HepG2 (cell line): ENCODE data around the gene LGALS4. TPM values are rescaled to one million over a fixed set of nuclear protein-coding genes. Genes with fewer than 3 reads are reported as not detected.

Experiments used
- ATRX ChIP-seq: sonication (generic); formaldehyde crosslinking; IDR thresholded peaks from 2 replicates; pipeline ENCODE4 v1.4.0; 2020; ENCODE audit warnings: missing genetic modification reagents, borderline replicate concordance
- CBX1 ChIP-seq: IDR thresholded peaks from one replicate; pipeline ENCODE4 v1.6.1; 2016; ENCODE audit warnings: antibody characterized with exemption, low read depth
- E2F1 ChIP-seq: sonication (generic); formaldehyde crosslinking; IDR thresholded peaks from 2 replicates; pipeline ENCODE4 v1.5.0; 2020; ENCODE audit warnings: missing genetic modification reagents
- ESRRA ChIP-seq: sonication (generic); formaldehyde crosslinking; IDR thresholded peaks from 2 replicates; pipeline ENCODE4 v1.5.1; 2020; ENCODE audit warnings: mild to moderate bottlenecking, low read depth, missing genetic modification reagents
- HMG20A ChIP-seq: IDR thresholded peaks from 2 replicates; pipeline ENCODE4 v1.6.1; 2016; ENCODE audit warnings: borderline replicate concordance
- HOXA9 ChIP-seq: sonication (generic); formaldehyde crosslinking; IDR thresholded peaks from 2 replicates; pipeline ENCODE4 v1.8.1; 2022; ENCODE audit warnings: missing genetic modification reagents, mild to moderate bottlenecking, moderate library complexity, borderline replicate concordance
- NONO ChIP-seq, 2 experiments: fragments of 450-650 bp in 1 of 2; sonication (generic) in 1 of 2; formaldehyde crosslinking in 1 of 2; IDR thresholded peaks in 1 of 2; conservative IDR thresholded peaks in 1 of 2; 2 replicates each; pipeline versions ENCODE4 v1.6.1 to v1.8.0; 2017 to 2022; ENCODE audit warnings: mild to moderate bottlenecking in 1 of 2, missing genetic modification reagents in 1 of 2, moderate library complexity in 1 of 2
- NR1H2 ChIP-seq: sonication (generic); formaldehyde crosslinking; IDR thresholded peaks from 2 replicates; pipeline ENCODE4 v1.8.1; 2022; ENCODE audit warnings: low read depth, missing genetic modification reagents, borderline replicate concordance
- PITX1 ChIP-seq: sonication (generic); formaldehyde crosslinking; IDR thresholded peaks from 2 replicates; pipeline ENCODE4 v1.5.1; 2020; ENCODE audit warnings: mild to moderate bottlenecking, missing genetic modification reagents
- RERE ChIP-seq: IDR thresholded peaks from 2 replicates; pipeline ENCODE4 v1.6.1; 2016; ENCODE audit warnings: low read depth, missing genetic modification reagents, missing compliant biosample characterization
- ZNF335 ChIP-seq: sonication (generic); formaldehyde crosslinking; IDR thresholded peaks from 2 replicates; pipeline ENCODE4 v1.4.0; 2020; ENCODE audit warnings: missing genetic modification reagents
- ZNF484 ChIP-seq: sonication (generic); formaldehyde crosslinking; IDR thresholded peaks from 2 replicates; pipeline ENCODE4 v1.5.1; 2020; ENCODE audit warnings: mild to moderate bottlenecking, low read depth, missing genetic modification reagents, borderline replicate concordance
- ZNF761 ChIP-seq: sonication (generic); formaldehyde crosslinking; conservative IDR thresholded peaks from 2 replicates; pipeline ENCODE4 v1.4.0; 2020; ENCODE audit warnings: mild to moderate bottlenecking, missing genetic modification reagents
- polyA plus RNA-seq, 8 experiments: library from polyadenylated mRNA; depleted of rRNA in 3 of 8; stranded (reverse) in 7 of 8; unstranded in 1 of 8; fragments of >200 nt; fragmentation: Illumina TruSeq in 4 of 8; extraction: Trizol in 4 of 8; gene quantifications; 2 replicates each; pipeline versions ENCODE4 v1.2.1 to v1.2.3, GENCODE V29; 2011 to 2016; ENCODE audit warnings: low read depth in 4 of 8, missing spikeins in 1 of 8, mixed read lengths in 1 of 8; ENCODE audit not compliant: insufficient read depth in 1 of 8
- total RNA-seq, 5 experiments: library from RNA; depleted of rRNA; stranded (reverse); fragments of >200 nt; fragmentation: Illumina TruSeq; extraction: Trizol; gene quantifications; 2 replicates each; pipeline ENCODE4 v1.2.3, GENCODE V29; 2016; ENCODE audit warnings: low read depth in 1 of 5
- TF ChIP-seq, protein P1 (sequence below): sonication (generic); formaldehyde crosslinking; IDR thresholded peaks from 2 replicates; pipeline ENCODE4 v1.4.0; 2020; ENCODE audit warnings: mild to moderate bottlenecking, missing genetic modification reagents
- TF ChIP-seq, protein P2 (sequence below): sonication (generic); formaldehyde crosslinking; IDR thresholded peaks from 2 replicates; pipeline ENCODE4 v1.8.0; 2022; ENCODE audit warnings: missing genetic modification reagents, mild to moderate bottlenecking, moderate library complexity, borderline replicate concordance
- TF ChIP-seq, protein P3 (sequence below): sonication (generic); formaldehyde crosslinking; IDR thresholded peaks from 2 replicates; pipeline ENCODE4 v1.4.0; 2020; ENCODE audit warnings: missing genetic modification reagents

The LGALS4 gene
- total and polyA plus RNA-seq, 2 of the 13 experiments (the other 11 are each of a cell fraction or from before 2014, with no cell fraction given), result 0.24 to 0.71 TPM

DNA sequence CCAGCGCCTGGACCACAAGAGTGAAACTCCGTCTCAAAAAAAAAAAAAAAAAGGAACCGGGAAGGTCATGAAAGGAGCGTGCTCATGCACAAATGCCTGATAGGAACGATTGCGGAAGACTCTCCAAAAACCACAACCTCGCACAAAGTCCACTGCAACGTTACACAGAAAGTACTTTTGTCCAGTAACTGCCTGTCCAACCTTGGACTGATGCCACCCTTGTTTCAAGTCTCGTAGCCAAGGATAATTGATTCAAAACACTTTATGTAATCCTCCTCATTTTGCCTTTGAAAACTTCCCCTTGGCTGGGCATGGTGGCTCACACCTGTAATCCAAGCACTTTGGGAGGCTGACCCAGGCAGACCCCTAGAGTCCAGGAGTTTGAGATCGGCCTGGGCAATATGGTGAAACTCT, 53.1 kb downstream of the LGALS4 start (continued):
- TF ChIP-seq HOXA9 (CRISPR knock-in tag) (no peak), NONO (IDR thresholded peaks at IDR 0.05) (no peak), NONO (CRISPR knock-in tag; conservative IDR thresholded peaks at IDR 0.05) (peak; percentile 74; the same call in 1 of the 2 replicates), ZNF761 (CRISPR knock-in tag) (no peak), NR1H2 (CRISPR knock-in tag) (no peak), ESRRA (CRISPR knock-in tag) (peak; percentile 94), RERE (CRISPR knock-in tag) (no peak), ATRX (CRISPR knock-in tag) (no peak), CBX1 (no peak), ZNF484 (CRISPR knock-in tag) (no peak), E2F1 (CRISPR knock-in tag) (no peak), HMG20A (CRISPR knock-in tag) (peak; percentile 75; the same call in 1 of the 2 replicates), PITX1 (CRISPR knock-in tag) (peak; percentile 80; the same call in 1 of the 2 replicates), ZNF335 (CRISPR knock-in tag) (0 out of 2 replicates have a peak, but pooled peaks have one; percentile 49)
- TF ChIP-seq, protein P1, sequence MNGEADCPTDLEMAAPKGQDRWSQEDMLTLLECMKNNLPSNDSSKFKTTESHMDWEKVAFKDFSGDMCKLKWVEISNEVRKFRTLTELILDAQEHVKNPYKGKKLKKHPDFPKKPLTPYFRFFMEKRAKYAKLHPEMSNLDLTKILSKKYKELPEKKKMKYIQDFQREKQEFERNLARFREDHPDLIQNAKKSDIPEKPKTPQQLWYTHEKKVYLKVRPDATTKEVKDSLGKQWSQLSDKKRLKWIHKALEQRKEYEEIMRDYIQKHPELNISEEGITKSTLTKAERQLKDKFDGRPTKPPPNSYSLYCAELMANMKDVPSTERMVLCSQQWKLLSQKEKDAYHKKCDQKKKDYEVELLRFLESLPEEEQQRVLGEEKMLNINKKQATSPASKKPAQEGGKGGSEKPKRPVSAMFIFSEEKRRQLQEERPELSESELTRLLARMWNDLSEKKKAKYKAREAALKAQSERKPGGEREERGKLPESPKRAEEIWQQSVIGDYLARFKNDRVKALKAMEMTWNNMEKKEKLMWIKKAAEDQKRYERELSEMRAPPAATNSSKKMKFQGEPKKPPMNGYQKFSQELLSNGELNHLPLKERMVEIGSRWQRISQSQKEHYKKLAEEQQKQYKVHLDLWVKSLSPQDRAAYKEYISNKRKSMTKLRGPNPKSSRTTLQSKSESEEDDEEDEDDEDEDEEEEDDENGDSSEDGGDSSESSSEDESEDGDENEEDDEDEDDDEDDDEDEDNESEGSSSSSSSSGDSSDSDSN, result no peak
- TF ChIP-seq, protein P2, sequence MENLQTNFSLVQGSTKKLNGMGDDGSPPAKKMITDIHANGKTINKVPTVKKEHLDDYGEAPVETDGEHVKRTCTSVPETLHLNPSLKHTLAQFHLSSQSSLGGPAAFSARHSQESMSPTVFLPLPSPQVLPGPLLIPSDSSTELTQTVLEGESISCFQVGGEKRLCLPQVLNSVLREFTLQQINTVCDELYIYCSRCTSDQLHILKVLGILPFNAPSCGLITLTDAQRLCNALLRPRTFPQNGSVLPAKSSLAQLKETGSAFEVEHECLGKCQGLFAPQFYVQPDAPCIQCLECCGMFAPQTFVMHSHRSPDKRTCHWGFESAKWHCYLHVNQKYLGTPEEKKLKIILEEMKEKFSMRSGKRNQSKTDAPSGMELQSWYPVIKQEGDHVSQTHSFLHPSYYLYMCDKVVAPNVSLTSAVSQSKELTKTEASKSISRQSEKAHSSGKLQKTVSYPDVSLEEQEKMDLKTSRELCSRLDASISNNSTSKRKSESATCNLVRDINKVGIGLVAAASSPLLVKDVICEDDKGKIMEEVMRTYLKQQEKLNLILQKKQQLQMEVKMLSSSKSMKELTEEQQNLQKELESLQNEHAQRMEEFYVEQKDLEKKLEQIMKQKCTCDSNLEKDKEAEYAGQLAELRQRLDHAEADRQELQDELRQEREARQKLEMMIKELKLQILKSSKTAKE (CRISPR knock-in tag), result peak; percentile 63; the same call in 1 of the 2 replicates
- TF ChIP-seq, protein P3, sequence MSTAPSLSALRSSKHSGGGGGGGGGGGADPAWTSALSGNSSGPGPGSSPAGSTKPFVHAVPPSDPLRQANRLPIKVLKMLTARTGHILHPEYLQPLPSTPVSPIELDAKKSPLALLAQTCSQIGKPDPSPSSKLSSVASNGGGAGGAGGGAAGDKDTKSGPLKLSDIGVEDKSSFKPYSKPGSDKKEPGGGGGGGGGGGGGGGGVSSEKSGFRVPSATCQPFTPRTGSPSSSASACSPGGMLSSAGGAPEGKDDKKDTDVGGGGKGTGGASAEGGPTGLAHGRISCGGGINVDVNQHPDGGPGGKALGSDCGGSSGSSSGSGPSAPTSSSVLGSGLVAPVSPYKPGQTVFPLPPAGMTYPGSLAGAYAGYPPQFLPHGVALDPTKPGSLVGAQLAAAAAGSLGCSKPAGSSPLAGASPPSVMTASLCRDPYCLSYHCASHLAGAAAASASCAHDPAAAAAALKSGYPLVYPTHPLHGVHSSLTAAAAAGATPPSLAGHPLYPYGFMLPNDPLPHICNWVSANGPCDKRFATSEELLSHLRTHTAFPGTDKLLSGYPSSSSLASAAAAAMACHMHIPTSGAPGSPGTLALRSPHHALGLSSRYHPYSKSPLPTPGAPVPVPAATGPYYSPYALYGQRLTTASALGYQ (CRISPR knock-in tag), result peak; percentile 70; the same call in 1 of the 2 replicates
